GM12874 (cell line): ENCODE data around the gene NR5A2.

Experiments
- TF ChIP-seq, protein P1 (sequence below): IDR thresholded peaks from 2 replicates; pipeline ENCODE4 v1.5.1; 2011; ENCODE audit warnings: low read depth, mild to moderate bottlenecking, control low read depth, low read length, moderate library complexity; ENCODE audit not compliant: insufficient read depth

Gene NR5A2

GRCh38 chr1:200223207-200223606, 195.7 kb downstream of the NR5A2 start:
- TF ChIP-seq, protein P1, sequence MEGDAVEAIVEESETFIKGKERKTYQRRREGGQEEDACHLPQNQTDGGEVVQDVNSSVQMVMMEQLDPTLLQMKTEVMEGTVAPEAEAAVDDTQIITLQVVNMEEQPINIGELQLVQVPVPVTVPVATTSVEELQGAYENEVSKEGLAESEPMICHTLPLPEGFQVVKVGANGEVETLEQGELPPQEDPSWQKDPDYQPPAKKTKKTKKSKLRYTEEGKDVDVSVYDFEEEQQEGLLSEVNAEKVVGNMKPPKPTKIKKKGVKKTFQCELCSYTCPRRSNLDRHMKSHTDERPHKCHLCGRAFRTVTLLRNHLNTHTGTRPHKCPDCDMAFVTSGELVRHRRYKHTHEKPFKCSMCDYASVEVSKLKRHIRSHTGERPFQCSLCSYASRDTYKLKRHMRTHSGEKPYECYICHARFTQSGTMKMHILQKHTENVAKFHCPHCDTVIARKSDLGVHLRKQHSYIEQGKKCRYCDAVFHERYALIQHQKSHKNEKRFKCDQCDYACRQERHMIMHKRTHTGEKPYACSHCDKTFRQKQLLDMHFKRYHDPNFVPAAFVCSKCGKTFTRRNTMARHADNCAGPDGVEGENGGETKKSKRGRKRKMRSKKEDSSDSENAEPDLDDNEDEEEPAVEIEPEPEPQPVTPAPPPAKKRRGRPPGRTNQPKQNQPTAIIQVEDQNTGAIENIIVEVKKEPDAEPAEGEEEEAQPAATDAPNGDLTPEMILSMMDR: no peak

DNA sequence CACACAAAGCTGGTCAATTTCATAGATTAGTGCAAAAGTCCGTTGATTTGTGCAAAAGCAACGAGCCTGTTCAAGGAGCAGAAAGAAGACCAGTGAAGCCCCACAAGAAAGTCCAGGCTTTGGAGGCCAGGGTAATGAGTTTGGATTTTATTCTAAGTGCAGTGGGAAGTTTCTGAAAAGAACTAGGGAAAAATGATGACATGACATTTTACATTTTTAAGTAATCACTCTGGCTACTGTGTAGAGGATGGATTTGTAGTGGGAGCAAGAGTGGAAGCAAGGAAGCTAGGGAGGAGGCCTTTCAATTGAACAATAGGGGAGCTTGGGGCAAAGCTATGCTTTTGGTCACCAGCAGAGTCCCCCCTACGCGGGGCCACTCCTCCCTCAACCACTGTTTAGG, 196.1 kb downstream of the NR5A2 start:
- TF ChIP-seq, protein P1: no peak

GRCh38 chr1:200224315-200224714, 196.8 kb downstream of the NR5A2 start:
- TF ChIP-seq, protein P1: no peak

GRCh38 chr1:200226268-200226968, 198.9 kb downstream of the NR5A2 start:
- TF ChIP-seq, protein P1: no peak

- TF ChIP-seq, protein P1: no peak
These were observed 199.4 kb downstream of the NR5A2 start for GRCh38 chr1:200226969-200227303.
